HepG2 (cell line): ENCODE measurements around the gene STUM. TPM values are rescaled to one million over a fixed set of nuclear protein-coding genes. Genes with fewer than 3 reads are reported as not detected.

Experiments
- ATAC-seq: fragments of 200-7000 bp; cut with Tn5 transposase; 3 replicates; pipeline ENCODE4 v1.9.1; 2020; ENCODE audit warnings: mild to moderate bottlenecking, moderate library complexity
- BruUV-seq: library from RNA; stranded (reverse); fragments of 400-500 nt; replicated peaks from 2 replicates; lab custom pipeline; 2021; lab: Mats Ljungman, UMichigan
- CTCF ChIA-PET: fragments of 300-600 bp; formaldehyde crosslinking; extraction: SDS; loops from one replicate; lab custom pipeline; 2021; ENCODE audit warnings: low total read pairs, inconsistent platforms, low intra/inter-chr PET ratio; lab: Yijun Ruan, JAX
- POLR2A ChIA-PET: fragments of 350-600 bp; sonication (Branson Sonifier 250); formaldehyde crosslinking; loops from one replicate; lab custom pipeline; 2020; ENCODE audit warnings: antibody characterized with exemption, inconsistent platforms; lab: Yijun Ruan, JAX
- DNase-seq: peaks from one replicate; pipeline ENCODE4 v3.0.0-alpha.2; 2015; ENCODE audit warnings: low spot score
- FAIRE-seq: peaks from 3 replicates; lab custom pipeline; 2011; peaks lifted over from hg19 to GRCh38; lab: Jason Lieb, UNC
- H2AFZ ChIP-seq: one replicate; pipeline ENCODE4 v1.6.1; 2011; ENCODE audit warnings: low read length, inconsistent platforms
- H3K27ac ChIP-seq: fragments of 300-600 bp; 3 replicates; pipeline ENCODE4 v1.8.0; 2011; ENCODE audit warnings: mixed run types, mild to moderate bottlenecking, mixed read lengths, low read length, inconsistent platforms; ENCODE audit not compliant: insufficient read depth; ENCODE audit errors: extremely low read length
- H3K27me3 ChIP-seq, 2 experiments: fragments of 200-600 bp in 1 of 2; 2 replicates in 1 of 2; 3 replicates in 1 of 2; pipeline versions ENCODE4 v1.6.0 to v1.8.0; 2011; ENCODE audit warnings: low read length in 2 of 2, mild to moderate bottlenecking in 2 of 2, moderate library complexity in 2 of 2, inconsistent platforms in 1 of 2; ENCODE audit not compliant: insufficient read depth in 2 of 2, control insufficient read depth in 1 of 2
- H3K36me3 ChIP-seq, 2 experiments: fragments of 200-600 bp in 1 of 2; replicated peaks in 1 of 2; 2 replicates in 1 of 2; 3 replicates in 1 of 2; pipeline versions ENCODE4 v1.5.1 to v1.8.0; 2011; ENCODE audit warnings: low read length in 2 of 2, inconsistent platforms in 1 of 2; ENCODE audit not compliant: insufficient read depth in 2 of 2, control insufficient read depth in 1 of 2
- H3K4me1 ChIP-seq: 2 replicates; pipeline ENCODE4 v1.5.1; 2012; ENCODE audit warnings: low read length, inconsistent platforms; ENCODE audit not compliant: insufficient read depth
- H3K4me2 ChIP-seq: 2 replicates; pipeline ENCODE4 v1.6.0; 2011; ENCODE audit warnings: low read depth, low read length, inconsistent platforms
- H3K4me3 ChIP-seq, 3 experiments: fragments of 200-600 bp in 1 of 3; sonication (generic), shearing (Covaris generic) in 1 of 3; replicated peaks in 1 of 3; 2 replicates each; pipeline ENCODE4 v1.5.1; 2011 to 2016; ENCODE audit warnings: low read length in 3 of 3, inconsistent platforms in 2 of 3, low read depth in 2 of 3, mild to moderate bottlenecking in 2 of 3, control low read depth in 1 of 3, mixed read lengths in 1 of 3; ENCODE audit not compliant: insufficient read depth in 1 of 3
- H3K79me2 ChIP-seq: one replicate; pipeline ENCODE4 v1.6.1; 2011; ENCODE audit warnings: low read length, inconsistent platforms; ENCODE audit not compliant: insufficient read depth
- H3K9ac ChIP-seq: 2 replicates; pipeline ENCODE4 v1.6.0; 2011; ENCODE audit warnings: mild to moderate bottlenecking, low read depth, low read length, inconsistent platforms; ENCODE audit not compliant: insufficient read depth
- H3K9me3 ChIP-seq: 2 replicates; pipeline ENCODE4 v1.5.1; 2012; ENCODE audit warnings: mild to moderate bottlenecking, low read length
- H4K20me1 ChIP-seq: 2 replicates; pipeline ENCODE4 v1.6.0; 2011; ENCODE audit warnings: inconsistent platforms, mild to moderate bottlenecking, low read length, moderate library complexity; ENCODE audit not compliant: insufficient read depth
- HNF1A ChIP-seq, 2 experiments: sonication (generic) in 1 of 2; formaldehyde crosslinking in 1 of 2; IDR thresholded peaks; 2 replicates each; pipeline versions ENCODE4 v1.4.0 to v1.6.1; 2016 to 2020; ENCODE audit warnings: borderline replicate concordance in 1 of 2, low read depth in 1 of 2, mild to moderate bottlenecking in 1 of 2, missing genetic modification reagents in 1 of 2
- LCORL ChIP-seq, 2 experiments: fragments of 450-650 bp in 1 of 2; sonication (generic) in 1 of 2; formaldehyde crosslinking in 1 of 2; IDR thresholded peaks; 2 replicates each; pipeline versions ENCODE4 v1.5.0 to v1.6.1; 2017 to 2020; ENCODE audit warnings: antibody characterized with exemption in 1 of 2, missing genetic modification reagents in 1 of 2
- TBX3 ChIP-seq: fragments of 450-650 bp; IDR thresholded peaks from 2 replicates; pipeline ENCODE4 v1.6.1; 2017; ENCODE audit warnings: antibody characterized with exemption, mild to moderate bottlenecking, inconsistent platforms, borderline replicate concordance
- ZNF577 ChIP-seq: sonication (generic); formaldehyde crosslinking; IDR thresholded peaks from 2 replicates; pipeline ENCODE4 v1.4.0; 2020; ENCODE audit warnings: mild to moderate bottlenecking, low read depth, missing genetic modification reagents, borderline replicate concordance
- ZNF644 ChIP-seq: IDR thresholded peaks from 2 replicates; pipeline ENCODE4 v1.6.1; 2016; ENCODE audit warnings: low read depth
- ZNF670 ChIP-seq: sonication (generic); formaldehyde crosslinking; IDR thresholded peaks from 2 replicates; pipeline ENCODE4 v1.8.0; 2022; ENCODE audit warnings: mild to moderate bottlenecking, missing genetic modification reagents, borderline replicate concordance
- ZNF713 ChIP-seq: sonication (generic); formaldehyde crosslinking; IDR thresholded peaks from 2 replicates; pipeline ENCODE4 v1.4.0; 2020; ENCODE audit warnings: mild to moderate bottlenecking, missing genetic modification reagents
- WGBS: methylation state at CpG from one replicate; pipeline ENCODE4 v1.1.6; 2017; ENCODE audit warnings: low lambda C conversion rate; 5-methylcytosine and 5-hydroxymethylcytosine counted together
- in situ Hi-C: cut with HindIII; loops from 2 replicates; pipeline ENCODE4 v1.10.0; 2017; ENCODE audit warnings: low pct_unique_long_range_greater_than_20kb; ENCODE audit not compliant: extremely low pct_ligation_motif_present
- intact Hi-C: fragments of 100-400 bp; cut with micrococcal nuclease; formaldehyde crosslinking; loops from one replicate; pipeline ENCODE4 v1.10.0; 2022; ENCODE audit not compliant: unreplicated experiment
- polyA plus RNA-seq, 8 experiments: library from polyadenylated mRNA; depleted of rRNA in 3 of 8; stranded (reverse) in 7 of 8; unstranded in 1 of 8; fragments of >200 nt; fragmentation: Illumina TruSeq in 4 of 8; extraction: Trizol in 4 of 8; gene quantifications; 2 replicates each; pipeline versions ENCODE4 v1.2.1 to v1.2.3, GENCODE V29; 2011 to 2016; ENCODE audit warnings: low read depth in 4 of 8, missing spikeins in 1 of 8, mixed read lengths in 1 of 8; ENCODE audit not compliant: insufficient read depth in 1 of 8
- total RNA-seq, 5 experiments: library from RNA; depleted of rRNA; stranded (reverse); fragments of >200 nt; fragmentation: Illumina TruSeq; extraction: Trizol; gene quantifications; 2 replicates each; pipeline ENCODE4 v1.2.3, GENCODE V29; 2016; ENCODE audit warnings: low read depth in 1 of 5
- TF ChIP-seq, protein P1 (sequence below): sonication (generic); formaldehyde crosslinking; IDR thresholded peaks from 2 replicates; pipeline ENCODE4 v1.4.0; 2020; ENCODE audit warnings: mild to moderate bottlenecking, missing genetic modification reagents

STUM gene
- total and polyA plus RNA-seq, 2 of the 13 experiments (the other 11 are each of a cell fraction or from before 2014, with no cell fraction given): not detected

- no peak for TF ChIP-seq HNF1A (IDR thresholded peaks at IDR 0.05; ENCODE audit: low read depth)
- no peak for TF ChIP-seq HNF1A (CRISPR knock-in tag; IDR thresholded peaks at IDR 0.05; ENCODE audit: borderline replicate concordance)
- TF ChIP-seq, protein P1, sequence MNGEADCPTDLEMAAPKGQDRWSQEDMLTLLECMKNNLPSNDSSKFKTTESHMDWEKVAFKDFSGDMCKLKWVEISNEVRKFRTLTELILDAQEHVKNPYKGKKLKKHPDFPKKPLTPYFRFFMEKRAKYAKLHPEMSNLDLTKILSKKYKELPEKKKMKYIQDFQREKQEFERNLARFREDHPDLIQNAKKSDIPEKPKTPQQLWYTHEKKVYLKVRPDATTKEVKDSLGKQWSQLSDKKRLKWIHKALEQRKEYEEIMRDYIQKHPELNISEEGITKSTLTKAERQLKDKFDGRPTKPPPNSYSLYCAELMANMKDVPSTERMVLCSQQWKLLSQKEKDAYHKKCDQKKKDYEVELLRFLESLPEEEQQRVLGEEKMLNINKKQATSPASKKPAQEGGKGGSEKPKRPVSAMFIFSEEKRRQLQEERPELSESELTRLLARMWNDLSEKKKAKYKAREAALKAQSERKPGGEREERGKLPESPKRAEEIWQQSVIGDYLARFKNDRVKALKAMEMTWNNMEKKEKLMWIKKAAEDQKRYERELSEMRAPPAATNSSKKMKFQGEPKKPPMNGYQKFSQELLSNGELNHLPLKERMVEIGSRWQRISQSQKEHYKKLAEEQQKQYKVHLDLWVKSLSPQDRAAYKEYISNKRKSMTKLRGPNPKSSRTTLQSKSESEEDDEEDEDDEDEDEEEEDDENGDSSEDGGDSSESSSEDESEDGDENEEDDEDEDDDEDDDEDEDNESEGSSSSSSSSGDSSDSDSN: no peak
- no peak for TF ChIP-seq TBX3
- no peak for TF ChIP-seq ZNF577
- no peak for TF ChIP-seq ZNF670 (CRISPR knock-in tag)
- no peak for TF ChIP-seq ZNF644 (CRISPR knock-in tag)
These were observed 15.3 kb upstream of the STUM start (continued) for GRCh38 chr1:226533220-226533619.

DNA sequence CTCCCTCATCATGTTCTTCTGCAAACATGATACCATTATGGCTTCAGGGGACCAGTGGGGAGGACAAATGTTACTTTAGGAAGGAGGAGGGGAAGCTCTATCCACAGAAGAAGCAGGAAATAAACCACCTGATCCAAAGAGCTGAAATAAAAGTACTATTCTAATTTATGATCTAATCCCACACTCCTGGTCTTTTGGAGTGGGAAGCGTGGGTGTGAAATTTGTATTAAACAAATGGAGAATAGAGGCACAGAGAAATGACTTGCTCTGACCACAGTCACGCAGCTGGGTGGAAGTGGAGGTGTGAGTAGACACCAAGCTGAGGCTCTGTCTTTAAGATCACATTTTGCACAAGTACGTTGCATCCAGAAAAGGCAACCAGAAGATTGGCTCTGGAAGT, 14.5 kb upstream of the STUM start:
- H3K36me3 ChIP-seq: no peaks in the 10 kb centered on the region
- H3K9ac ChIP-seq: no peak overlapping the region
- in situ Hi-C loops: no loop called here
- H3K4me1 ChIP-seq: no peaks in the 10 kb centered on the region
- H3K4me2 ChIP-seq: no peak overlapping the region
- BruUV-seq: no TSS peak
- no peaks in the 10 kb centered on the region for H3K9me3 ChIP-seq
- CTCF ChIA-PET: no interaction called here
- H3K27ac ChIP-seq: no peak overlapping the region
- POLR2A ChIA-PET: no interaction called here
- peaks cover 0 to 4% of the 10 kb centered on the region in 2 experiments; a peak in 1 of 5 replicates for H3K27me3 ChIP-seq
- FAIRE-seq (no peak), DNase-seq (no peak), ATAC-seq (no peak)
- no peaks in the 10 kb centered on the region for H3K79me2 ChIP-seq
- H3K4me3 ChIP-seq: no peak overlapping the region
- intact Hi-C loops: no loop called here
- TF ChIP-seq LCORL (IDR thresholded peaks at IDR 0.05) (no peak), LCORL (CRISPR knock-in tag; IDR thresholded peaks at IDR 0.05) (no peak), ZNF713 (no peak)
- WGBS: 47% methylated on average over 2 of the region's 3 CpGs
- H2AFZ ChIP-seq: no peak overlapping the region
- H4K20me1 ChIP-seq: no peaks in the 10 kb centered on the region
